ENCODE results near the gene ACR. TPM values are rescaled to one million over a fixed set of nuclear protein-coding genes. Genes with fewer than 3 reads are reported as not detected.

Gene ACR
- total RNA-seq, 1 donor from 2014 or later, result 0.22 TPM

- Mint-ChIP-seq H3K27ac (no peak overlapping the region), H3K4me3 (no peak overlapping the region), H3K27me3 (peaks cover 11% of the 10 kb centered on the region), H3K36me3 (peaks cover 16% of the 10 kb centered on the region), H3K4me1 (ENCODE audit: unreplicated experiment) (no peaks in the 10 kb centered on the region), H3K9me3 (no peaks in the 10 kb centered on the region)
- TF ChIP-seq CTCF (conservative IDR thresholded peaks at IDR 0.05), result no peak
- DNase-seq (ENCODE audit: extremely low spot score, unreplicated experiment), result no peak
Observed at GRCh38 chr22:50725597-50725996, 12.4 kb upstream of the ACR start.

- H3K27me3 Mint-ChIP-seq, result peaks cover 11% of the 10 kb centered on the region
- H3K4me3 Mint-ChIP-seq, result no peak overlapping the region
- peaks cover 16% of the 10 kb centered on the region for H3K36me3 Mint-ChIP-seq
- DNase-seq (ENCODE audit: extremely low spot score, unreplicated experiment), result no peak
- no peak for TF ChIP-seq CTCF (conservative IDR thresholded peaks at IDR 0.05)
- H3K9me3 Mint-ChIP-seq, result no peaks in the 10 kb centered on the region
- H3K4me1 Mint-ChIP-seq (ENCODE audit: unreplicated experiment), result no peaks in the 10 kb centered on the region
- no peak overlapping the region for H3K27ac Mint-ChIP-seq
Observed at GRCh38 chr22:50726643-50727340, 11.2 kb upstream of the ACR start.

- Mint-ChIP-seq H3K27me3 (peaks cover 3% of the 10 kb centered on the region), H3K4me3 (no peak overlapping the region), H3K9me3 (no peaks in the 10 kb centered on the region), H3K27ac (no peak overlapping the region), H3K36me3 (peaks cover 10% of the 10 kb centered on the region), H3K4me1 (ENCODE audit: unreplicated experiment) (no peaks in the 10 kb centered on the region)
- no peak for DNase-seq (ENCODE audit: extremely low spot score, unreplicated experiment)
- TF ChIP-seq CTCF (conservative IDR thresholded peaks at IDR 0.05), result no peak
Observed at GRCh38 chr22:50727678-50728522, 10.1 kb upstream of the ACR start.

GRCh38 chr22:50728523-50728931, 9.5 kb upstream of the ACR start:
- Mint-ChIP-seq H3K36me3 (peaks cover 8% of the 10 kb centered on the region), H3K27me3 (no peaks in the 10 kb centered on the region), H3K4me1 (ENCODE audit: unreplicated experiment) (peaks cover 4% of the 10 kb centered on the region), H3K27ac (no peak overlapping the region), H3K9me3 (no peaks in the 10 kb centered on the region), H3K4me3 (no peak overlapping the region)
- no peak for DNase-seq (ENCODE audit: extremely low spot score, unreplicated experiment)
- TF ChIP-seq CTCF (conservative IDR thresholded peaks at IDR 0.05), result no peak

GRCh38 chr22:50729391-50730012, 8.5 kb upstream of the ACR start:
- no peak for TF ChIP-seq CTCF (conservative IDR thresholded peaks at IDR 0.05)
- H3K27ac Mint-ChIP-seq, result no peak overlapping the region
- H3K4me3 Mint-ChIP-seq, result no peak overlapping the region
- peaks cover 9% of the 10 kb centered on the region for H3K4me1 Mint-ChIP-seq (ENCODE audit: unreplicated experiment)
- no peak for DNase-seq (ENCODE audit: extremely low spot score, unreplicated experiment)
- peaks cover 8% of the 10 kb centered on the region for H3K36me3 Mint-ChIP-seq
- H3K27me3 Mint-ChIP-seq, result no peaks in the 10 kb centered on the region
- no peaks in the 10 kb centered on the region for H3K9me3 Mint-ChIP-seq

Data from type B pancreatic cell (in vitro differentiated cells).